Gastrocnemius medialis (tissue), 4 donors: Measurements from ENCODE around the gene COQ3.

ENCODE experiments used
- POLR2A ChIP-seq, 2 donors: fragments of 450-650 bp; IDR thresholded peaks; one replicate each; pipeline ENCODE4 v1.6.1; 2017; ENCODE audit warnings: antibody characterized with exemption in 2 of 2, mild to moderate bottlenecking in 2 of 2, moderate library complexity in 2 of 2
- TF ChIP-seq, protein P1 (sequence below), 5 experiments: fragments of 450-650 bp in 3 of 5; fragments of 200-600 bp in 2 of 5; sonication (generic) in 2 of 5; IDR thresholded peaks in 4 of 5; conservative IDR thresholded peaks in 1 of 5; 1 replicate in 4 of 5; 2 replicates in 1 of 5; pipeline ENCODE4 v1.5.1; 2016 to 2019; ENCODE audit warnings: antibody characterized with exemption in 5 of 5, mild to moderate bottlenecking in 3 of 5, moderate library complexity in 3 of 5

DNA sequence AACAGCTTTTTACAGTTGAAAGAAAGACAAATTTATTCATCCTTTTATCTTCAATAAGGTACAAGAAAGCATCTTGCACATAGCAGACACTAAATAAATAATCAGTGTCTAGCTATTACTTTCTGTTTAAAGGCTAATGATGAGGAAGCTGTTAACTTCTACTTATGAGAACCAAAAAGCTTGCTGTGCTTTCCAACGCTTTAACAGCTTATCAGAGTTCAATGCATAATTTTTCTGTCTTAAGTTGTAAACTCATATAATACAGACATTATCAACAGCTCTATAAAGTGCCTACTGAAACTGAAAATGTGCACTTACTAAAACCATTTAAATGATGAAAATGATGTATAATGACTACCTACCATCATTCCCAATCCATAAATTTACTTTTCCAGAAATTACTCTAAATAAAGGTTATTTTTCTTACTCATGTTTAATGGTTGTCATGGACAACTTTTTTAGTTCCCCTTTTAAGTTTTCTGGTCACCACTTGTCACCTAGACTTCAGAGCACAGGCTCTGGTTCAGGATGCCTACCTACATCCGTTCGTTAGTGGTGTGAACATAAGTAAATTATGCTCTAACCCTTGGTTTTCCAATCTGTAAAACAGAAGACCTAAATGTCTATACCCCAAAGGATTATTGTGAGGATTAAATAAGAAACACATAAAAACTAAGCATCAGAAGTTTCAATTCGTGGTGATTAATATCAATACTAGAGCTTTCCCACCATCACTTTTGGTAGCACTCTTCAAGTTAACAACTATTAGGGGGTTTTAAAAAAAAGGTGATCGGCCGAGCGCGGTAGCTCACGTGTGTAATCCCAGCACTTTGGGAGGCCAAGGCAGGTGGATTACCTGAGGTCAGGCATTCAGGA, 23.1 kb upstream of the COQ3 start:
- TF ChIP-seq, protein P1, sequence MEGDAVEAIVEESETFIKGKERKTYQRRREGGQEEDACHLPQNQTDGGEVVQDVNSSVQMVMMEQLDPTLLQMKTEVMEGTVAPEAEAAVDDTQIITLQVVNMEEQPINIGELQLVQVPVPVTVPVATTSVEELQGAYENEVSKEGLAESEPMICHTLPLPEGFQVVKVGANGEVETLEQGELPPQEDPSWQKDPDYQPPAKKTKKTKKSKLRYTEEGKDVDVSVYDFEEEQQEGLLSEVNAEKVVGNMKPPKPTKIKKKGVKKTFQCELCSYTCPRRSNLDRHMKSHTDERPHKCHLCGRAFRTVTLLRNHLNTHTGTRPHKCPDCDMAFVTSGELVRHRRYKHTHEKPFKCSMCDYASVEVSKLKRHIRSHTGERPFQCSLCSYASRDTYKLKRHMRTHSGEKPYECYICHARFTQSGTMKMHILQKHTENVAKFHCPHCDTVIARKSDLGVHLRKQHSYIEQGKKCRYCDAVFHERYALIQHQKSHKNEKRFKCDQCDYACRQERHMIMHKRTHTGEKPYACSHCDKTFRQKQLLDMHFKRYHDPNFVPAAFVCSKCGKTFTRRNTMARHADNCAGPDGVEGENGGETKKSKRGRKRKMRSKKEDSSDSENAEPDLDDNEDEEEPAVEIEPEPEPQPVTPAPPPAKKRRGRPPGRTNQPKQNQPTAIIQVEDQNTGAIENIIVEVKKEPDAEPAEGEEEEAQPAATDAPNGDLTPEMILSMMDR (IDR thresholded peaks at IDR 0.05 in 4 of 5, conservative IDR thresholded peaks at IDR 0.05 in 1 of 5), result no peak
- no peak for TF ChIP-seq POLR2A (IDR thresholded peaks at IDR 0.05)
